22Rv1 (cell line): ENCODE data around the gene ARHGEF9.
A peak's percentile ranks its signal among the peaks of the same experiment; 100 is the strongest.

Source experiments
- CTCF ChIP-seq: fragments of 450-650 bp; IDR thresholded peaks from 2 replicates; pipeline ENCODE4 v1.5.1; 2017; ENCODE audit warnings: mild to moderate bottlenecking
- ZFX ChIP-seq: fragments of 450-650 bp; IDR thresholded peaks from 2 replicates; pipeline ENCODE4 v1.6.1; 2017; ENCODE audit warnings: antibody characterized with exemption, borderline replicate concordance

- TF ChIP-seq CTCF: peak; percentile 63
- no peak for TF ChIP-seq ZFX
These were observed 97.9 kb downstream of the ARHGEF9 start for GRCh38 chrX:63686878-63687714.
